ENCODE data around the gene SLX4IP.

SLX4IP gene

DNA sequence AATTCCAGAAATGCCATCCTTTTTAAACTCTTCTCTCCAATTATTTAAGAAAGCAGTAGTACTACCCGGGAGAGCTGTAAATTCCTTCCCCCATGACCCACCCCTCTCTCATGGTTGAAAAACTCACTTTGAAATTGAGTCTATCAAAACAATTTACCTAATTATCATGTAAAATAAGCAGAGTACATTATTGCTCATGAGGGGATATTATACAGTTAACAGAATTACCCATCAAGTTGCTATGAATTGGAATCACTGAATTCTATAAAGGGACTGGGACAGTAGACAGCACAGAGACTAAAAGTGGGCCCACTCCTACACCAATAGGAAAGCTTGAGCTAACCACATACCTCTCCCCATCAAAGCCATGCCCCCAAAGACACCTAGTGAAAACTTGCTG lies 222.3 kb downstream of the SLX4IP start:
- TF ChIP-seq, protein P1, sequence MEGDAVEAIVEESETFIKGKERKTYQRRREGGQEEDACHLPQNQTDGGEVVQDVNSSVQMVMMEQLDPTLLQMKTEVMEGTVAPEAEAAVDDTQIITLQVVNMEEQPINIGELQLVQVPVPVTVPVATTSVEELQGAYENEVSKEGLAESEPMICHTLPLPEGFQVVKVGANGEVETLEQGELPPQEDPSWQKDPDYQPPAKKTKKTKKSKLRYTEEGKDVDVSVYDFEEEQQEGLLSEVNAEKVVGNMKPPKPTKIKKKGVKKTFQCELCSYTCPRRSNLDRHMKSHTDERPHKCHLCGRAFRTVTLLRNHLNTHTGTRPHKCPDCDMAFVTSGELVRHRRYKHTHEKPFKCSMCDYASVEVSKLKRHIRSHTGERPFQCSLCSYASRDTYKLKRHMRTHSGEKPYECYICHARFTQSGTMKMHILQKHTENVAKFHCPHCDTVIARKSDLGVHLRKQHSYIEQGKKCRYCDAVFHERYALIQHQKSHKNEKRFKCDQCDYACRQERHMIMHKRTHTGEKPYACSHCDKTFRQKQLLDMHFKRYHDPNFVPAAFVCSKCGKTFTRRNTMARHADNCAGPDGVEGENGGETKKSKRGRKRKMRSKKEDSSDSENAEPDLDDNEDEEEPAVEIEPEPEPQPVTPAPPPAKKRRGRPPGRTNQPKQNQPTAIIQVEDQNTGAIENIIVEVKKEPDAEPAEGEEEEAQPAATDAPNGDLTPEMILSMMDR (IDR thresholded peaks at IDR 0.05; ENCODE audit: insufficient read depth, low read depth, low read length, missing control alignments) = no peak
- H3K4me3 ChIP-seq (ENCODE audit: low read length) = no peak overlapping the region
- DNase-seq (ENCODE audit: low read depth) = no peak

DNA sequence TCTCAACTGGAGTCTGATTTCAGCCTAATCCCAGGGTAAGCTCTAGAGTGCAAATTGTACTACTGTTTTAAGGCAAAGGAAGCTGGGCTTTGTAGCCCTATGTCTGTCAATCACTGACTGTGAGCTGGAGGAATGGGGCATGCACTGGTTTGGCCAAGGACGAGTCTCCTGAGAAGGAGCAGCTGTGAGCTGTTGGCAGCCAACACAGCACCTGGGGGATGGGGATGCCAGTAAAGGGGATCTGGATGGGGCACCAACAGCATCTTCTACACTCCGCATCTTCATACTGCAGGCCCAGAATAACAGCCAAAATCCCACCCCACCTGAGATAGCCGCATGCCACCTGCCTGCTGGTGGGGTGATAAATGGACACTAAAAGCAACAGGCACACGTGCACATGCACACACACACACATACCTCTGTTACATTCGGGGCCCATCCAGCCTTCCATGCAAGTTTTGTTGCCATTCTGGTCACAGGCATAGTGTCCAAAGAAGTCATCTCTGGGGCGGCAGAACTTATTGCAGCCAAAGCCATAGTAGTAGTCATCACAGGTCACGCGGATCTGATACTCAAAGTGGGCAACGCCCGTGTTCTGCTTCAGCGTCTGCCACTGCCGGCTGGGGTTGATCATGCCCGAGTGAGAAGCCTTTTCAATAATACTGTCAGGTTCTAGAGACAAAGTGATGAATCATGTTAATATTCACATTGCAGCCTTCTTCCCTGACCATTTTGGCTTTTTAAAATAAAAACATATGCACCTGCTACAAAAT lies 223.1 kb downstream of the SLX4IP start:
- no peak overlapping the region for H3K4me3 ChIP-seq (ENCODE audit: low read length)
- no peak for DNase-seq (ENCODE audit: low read depth)
- TF ChIP-seq, protein P1 (IDR thresholded peaks at IDR 0.05; ENCODE audit: insufficient read depth, low read depth, low read length, missing control alignments) = no peak

DNA sequence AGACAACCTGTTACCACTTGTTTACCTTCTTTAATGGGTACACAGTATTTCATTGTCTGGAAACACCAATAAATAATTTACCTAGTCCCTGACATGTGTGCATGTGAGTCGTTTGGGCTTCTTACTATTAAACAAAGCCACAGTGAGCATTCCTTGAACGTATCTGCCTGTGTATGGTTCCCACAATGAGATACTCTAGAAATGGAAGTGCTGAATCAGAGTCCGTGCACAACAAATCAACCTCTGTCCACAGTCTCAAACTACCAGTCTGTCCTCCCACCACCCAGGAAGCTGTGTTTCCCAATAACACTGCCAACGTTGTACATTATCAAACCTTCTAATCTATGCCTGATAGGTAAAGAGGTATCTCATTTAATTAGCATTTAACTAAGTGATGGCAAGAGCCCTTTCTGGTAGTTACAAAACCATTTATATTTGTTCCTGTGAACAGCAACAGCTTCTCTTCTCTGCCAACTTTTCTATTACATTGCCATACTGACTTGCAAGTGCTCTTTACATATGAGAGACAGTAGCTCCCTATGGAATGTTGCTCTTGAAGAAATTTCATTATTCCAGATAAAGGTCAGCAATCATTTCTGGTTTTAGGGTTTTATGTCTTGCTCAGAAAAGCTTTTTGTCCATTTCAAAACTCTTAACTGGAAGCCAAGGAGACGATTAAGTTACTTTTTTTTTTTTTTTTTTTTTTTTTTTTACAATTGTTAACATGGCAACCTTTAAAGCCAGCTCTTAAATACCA lies 223.9 kb downstream of the SLX4IP start:
- TF ChIP-seq, protein P1 (IDR thresholded peaks at IDR 0.05; ENCODE audit: insufficient read depth, low read depth, low read length, missing control alignments) = no peak
- H3K4me3 ChIP-seq (ENCODE audit: low read length) = no peak overlapping the region
- no peak for DNase-seq (ENCODE audit: low read depth)

DNA sequence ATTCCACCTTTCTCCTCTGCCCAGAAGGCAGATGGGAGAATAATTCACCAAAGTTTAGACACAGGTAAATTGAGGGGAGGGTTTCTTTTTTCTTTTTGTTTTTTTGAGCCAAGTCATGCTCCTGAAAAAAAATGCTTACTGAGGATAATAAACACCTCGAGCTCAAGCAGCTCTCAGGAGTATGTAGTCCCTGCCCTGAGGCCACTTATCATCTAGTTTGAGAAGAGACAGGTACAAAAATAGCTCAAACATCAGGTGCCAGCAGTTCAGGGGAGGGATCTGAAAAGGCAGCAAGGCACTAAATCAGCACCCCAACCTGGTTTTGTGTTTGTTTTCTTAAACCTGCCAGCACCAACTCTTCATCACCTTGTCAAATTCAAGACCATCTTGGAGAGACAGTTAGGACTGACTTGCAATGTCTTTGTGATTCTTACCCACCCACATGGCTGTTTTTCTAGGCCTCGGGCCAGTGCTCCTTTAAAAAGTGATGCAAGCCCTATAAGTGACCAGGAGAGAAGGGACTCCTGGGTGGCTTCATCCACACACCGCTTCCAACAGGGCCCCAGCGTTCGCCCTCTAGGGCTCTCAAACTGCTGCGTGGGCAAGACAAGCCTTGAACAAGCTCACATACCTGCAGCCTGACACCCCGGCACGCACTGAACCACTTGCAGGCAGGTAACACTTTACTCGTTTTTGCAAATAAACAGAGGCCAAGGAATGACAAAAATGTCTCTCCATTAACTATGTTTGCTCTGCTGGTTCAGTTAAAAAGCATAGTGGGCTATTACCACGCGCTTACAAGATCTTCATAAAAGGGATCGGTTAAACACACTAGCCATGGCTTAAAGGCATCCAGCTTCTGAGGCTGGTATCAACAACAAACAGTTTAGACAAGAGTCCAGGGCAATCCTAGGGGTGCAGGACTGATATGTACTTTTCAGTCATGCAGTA lies 224.8 kb downstream of the SLX4IP start:
- no peak overlapping the region for H3K4me3 ChIP-seq (ENCODE audit: low read length)
- TF ChIP-seq, protein P1 (IDR thresholded peaks at IDR 0.05; ENCODE audit: insufficient read depth, low read depth, low read length, missing control alignments) = no peak
- no peak for DNase-seq (ENCODE audit: low read depth)

DNA sequence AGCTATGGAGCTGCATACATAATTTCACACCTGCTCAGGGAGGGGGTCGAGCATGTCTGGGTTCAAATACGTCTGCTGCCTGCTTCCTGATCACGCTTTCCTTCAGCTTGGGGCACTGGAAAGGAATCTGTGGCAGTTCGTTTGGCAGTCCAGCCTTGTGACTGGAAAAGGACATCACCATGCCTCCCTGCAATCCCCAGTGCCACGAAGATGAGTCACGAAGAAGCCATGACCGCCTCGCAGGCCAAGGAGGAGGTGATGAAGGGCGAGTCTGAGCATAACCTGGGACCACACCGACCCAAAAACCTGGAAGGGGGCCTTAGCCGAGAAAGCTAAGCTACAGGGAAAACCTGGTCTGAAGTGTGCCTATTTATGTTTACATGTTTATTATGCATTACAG lies 225.6 kb downstream of the SLX4IP start:
- TF ChIP-seq, protein P1 (IDR thresholded peaks at IDR 0.05; ENCODE audit: insufficient read depth, low read depth, low read length, missing control alignments) = no peak
- H3K4me3 ChIP-seq (ENCODE audit: low read length) = no peak overlapping the region
- DNase-seq (ENCODE audit: low read depth) = no peak

DNA sequence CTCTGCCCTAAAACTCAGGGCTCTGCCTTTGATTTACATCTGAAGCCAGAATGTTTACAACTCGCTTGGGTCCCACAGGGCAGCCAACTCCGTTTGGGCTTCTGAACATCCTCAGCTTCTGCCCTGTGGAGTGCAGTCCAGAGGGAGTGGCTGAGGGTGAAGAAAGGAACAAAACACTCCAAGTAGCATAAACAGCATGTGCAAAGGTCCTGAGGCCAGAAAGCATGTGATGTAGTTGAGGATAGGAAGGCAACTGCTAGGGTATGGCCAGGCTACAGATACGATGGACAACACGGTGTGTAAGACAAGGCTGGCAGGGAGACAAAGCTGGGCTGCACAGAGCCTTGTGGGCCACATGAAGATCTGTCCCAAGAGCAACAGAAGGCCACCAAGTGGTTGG lies 226.2 kb downstream of the SLX4IP start:
- no peak overlapping the region for H3K4me3 ChIP-seq (ENCODE audit: low read length)
- TF ChIP-seq, protein P1 (IDR thresholded peaks at IDR 0.05; ENCODE audit: insufficient read depth, low read depth, low read length, missing control alignments) = no peak

More for the DNA sequence above, 226.2 kb downstream of the SLX4IP start:
- DNase-seq (ENCODE audit: low read depth) = no peak
